Stimulated activated CD8-positive, alpha-beta memory T cell treated with anti-CD3 and anti-CD28 coated beads, Interleukin-12 subunit alpha, Interleukin-12 subunit beta, amount 100 ng/mL, for 1 hour (primary cell): ENCODE measurements around the gene ADAMTS13.

Experiments
- DNase-seq: peaks from one replicate; pipeline ENCODE4 v3.0.0-alpha.2; 2020; ENCODE audit warnings: low read depth

ADAMTS13 gene

GRCh38 chr9:133490865-133491655 lies 68.9 kb downstream of the ADAMTS13 start:
- DNase-seq, result no peak

GRCh38 chr9:133491656-133491925 lies 69.4 kb downstream of the ADAMTS13 start:
- DNase-seq, result no peak

- DNase-seq, result no peak
Observed at GRCh38 chr9:133492061-133493021, 70.2 kb downstream of the ADAMTS13 start.

DNA sequence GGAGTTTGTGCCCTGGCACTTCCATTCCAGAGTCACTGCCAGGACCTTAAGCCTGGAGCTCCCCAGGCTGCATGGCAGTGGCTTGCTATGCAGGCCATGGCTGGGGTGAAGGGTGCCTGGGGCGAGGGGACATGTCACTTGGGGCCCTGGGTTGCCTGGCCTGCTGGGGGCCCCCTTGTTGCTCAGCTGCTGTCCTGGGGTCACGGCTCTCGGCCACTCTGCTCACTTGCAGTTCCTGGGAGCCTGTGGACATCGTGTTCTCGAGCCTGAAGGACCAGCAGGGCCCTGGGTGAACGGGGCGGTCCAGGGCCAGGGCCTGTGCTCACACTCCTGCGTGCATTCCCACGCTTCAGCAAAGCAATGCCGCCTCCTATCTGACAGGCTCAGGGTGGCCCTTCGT lies 71.3 kb downstream of the ADAMTS13 start:
- DNase-seq, result no peak

DNA sequence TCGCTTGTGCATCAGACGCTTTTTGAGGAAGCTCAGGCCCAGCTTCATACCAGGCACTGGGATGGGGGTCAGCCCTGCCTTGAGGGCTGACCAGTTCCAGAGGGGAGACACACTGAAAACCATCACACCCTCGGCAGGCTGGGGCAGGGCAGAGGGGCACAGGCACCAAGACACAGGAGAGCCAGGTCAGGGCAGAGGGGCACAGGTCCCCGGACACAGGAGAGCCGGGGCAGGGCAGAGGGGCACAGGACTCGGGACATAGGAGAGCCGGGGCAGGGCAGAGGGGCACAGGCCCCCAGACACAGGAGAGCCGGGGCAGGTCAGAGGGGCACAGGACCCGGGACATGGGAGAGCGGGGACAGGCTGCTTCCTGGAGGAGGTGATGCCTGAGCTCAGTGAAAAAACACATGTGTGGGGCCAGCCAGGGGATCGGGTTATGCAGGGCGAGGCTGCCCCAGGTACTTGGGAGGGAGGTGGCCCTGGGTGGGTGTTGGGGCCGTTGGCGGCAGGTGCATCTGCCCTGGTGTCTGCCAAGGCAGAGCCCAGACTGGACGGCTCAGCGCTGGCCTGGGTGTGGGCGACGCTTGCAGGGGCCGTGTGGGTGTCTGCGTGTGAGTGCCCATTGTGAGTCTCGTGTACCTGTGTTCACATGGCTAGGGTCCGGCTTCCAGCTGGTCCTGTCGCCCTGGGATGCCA lies 71.8 kb downstream of the ADAMTS13 start:
- DNase-seq, result no peak

GRCh38 chr9:133494636-133495326 lies 72.6 kb downstream of the ADAMTS13 start:
- no peak for DNase-seq

DNA sequence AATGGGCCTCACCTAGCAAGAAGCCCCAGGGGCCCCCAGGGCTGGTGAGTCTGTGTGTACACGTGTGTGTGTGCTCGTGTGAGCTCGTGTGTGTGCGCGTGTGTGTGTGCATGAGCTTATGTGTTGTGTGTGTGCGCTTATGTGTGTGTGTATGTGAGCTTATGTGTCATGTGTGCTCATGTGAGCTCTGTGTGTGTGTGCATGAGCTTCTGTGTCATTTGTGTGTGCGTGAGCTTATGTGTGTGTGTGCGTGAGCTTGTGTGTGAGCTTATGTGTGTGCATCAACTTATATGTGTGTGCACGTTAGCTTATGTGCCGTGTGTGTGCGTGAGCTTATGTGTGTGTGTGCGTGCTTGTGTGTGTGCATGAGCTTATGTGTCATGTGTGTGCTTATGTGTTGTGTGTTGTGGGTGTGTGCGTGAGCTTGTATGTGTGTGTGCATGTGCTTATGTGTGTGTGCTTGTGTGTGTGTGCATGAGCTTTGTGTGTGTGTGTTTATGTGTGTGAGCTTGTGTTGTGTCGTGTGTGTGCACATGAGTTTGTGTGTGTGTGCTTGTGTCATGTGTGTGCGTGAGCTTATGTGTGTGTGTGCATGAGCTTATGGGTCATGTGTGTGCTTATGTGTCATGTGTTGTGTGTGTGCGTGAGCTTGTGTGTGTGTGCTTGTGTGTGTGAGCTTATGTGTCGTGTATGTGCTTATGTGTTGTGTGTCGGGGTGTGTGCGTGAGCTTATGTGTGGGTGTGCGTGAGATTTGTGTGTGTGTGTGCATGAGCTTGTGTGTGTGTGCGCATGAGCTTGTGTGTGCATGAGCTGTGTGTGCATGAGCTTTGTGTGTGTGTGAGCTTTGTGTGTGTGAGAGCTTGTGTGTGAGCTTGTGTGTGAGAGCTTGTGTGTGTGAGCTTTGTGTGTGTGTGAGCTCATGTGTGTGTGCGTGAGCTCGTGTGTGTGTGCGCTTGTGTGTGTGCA lies 73.4 kb downstream of the ADAMTS13 start:
- no peak for DNase-seq

DNA sequence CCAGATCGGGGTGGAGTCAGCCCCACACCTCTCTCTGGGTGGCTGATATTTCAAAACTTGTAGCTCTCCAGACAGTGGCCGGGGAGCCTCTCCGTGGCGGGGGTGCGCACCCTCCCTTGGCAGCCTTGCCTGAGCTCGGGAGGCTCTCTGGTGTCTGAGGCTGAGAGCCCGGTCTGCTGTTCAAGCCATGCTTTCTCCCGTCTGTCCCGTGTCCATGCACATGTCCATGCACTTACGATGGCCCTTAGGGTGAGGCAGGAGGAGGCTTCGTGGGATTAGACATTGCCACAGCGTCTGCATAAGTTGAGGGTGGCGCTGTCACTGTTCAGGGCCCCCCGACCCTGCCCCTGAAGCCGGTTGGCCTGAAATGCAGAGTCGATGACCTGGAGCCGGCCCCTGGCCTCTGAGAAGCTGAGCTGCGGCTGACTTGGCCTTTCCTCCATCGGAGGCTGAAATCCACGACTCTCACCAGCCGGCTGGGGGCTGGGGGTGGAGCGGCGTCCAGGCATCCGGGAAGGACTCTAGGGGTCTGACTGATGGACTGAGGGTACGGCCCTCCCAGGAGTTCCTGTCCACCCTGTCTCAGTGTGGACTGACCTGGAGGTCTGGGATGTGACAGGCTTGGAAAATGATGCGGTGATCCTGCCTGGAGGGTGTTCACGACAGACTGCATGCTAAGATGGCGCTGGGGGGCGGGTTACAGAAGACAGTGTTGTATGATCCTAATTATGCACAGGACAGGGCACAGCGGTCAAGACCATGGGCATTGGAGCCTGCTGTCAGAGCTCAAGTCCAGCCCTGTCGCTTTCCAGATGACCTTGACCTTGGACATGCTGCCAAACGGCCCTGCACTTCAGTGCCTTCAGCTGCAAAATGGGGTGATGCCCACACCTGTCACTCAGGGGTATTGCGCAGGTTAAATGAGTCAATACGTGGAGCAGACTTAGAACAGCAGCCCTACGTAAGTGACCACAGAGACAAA lies 75.0 kb downstream of the ADAMTS13 start:
- DNase-seq, result no peak

DNA sequence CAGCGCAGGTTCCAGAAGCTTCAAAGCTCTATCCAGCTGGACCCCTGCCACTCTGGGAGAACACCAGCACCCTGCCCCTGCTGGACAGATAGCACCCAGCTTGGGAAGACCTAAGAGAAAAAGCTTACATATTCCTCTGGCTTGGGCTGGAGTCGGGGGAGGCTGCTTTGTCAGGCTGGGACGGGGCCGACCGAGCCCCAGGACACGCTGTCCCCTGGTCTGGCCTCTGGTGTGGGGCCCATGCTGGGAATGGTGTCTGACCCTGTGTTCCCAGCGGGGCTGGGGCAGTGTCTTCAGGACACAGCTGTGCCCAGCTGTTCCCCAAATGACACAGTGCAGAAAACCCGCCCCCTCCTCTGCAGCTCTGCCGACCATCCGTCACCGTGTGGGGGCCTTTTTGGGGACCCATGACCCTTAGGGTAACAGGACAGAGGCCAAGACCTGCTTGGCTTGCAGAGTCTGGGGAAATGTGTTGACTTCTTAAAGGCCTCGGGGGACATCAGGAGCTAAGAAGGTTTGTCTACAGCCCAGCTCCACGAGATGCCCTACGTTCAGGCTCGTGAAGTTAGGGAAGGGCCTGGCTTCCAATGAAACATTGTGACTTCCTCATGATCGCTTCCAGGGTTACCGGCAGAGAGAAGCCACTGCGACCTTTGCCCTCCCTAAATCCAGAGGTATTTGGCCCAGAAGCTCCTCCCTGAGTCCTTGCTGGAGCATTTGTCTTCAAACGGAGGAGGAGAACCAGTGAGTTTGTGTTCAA lies 77.1 kb downstream of the ADAMTS13 start:
- DNase-seq, result no peak

DNA sequence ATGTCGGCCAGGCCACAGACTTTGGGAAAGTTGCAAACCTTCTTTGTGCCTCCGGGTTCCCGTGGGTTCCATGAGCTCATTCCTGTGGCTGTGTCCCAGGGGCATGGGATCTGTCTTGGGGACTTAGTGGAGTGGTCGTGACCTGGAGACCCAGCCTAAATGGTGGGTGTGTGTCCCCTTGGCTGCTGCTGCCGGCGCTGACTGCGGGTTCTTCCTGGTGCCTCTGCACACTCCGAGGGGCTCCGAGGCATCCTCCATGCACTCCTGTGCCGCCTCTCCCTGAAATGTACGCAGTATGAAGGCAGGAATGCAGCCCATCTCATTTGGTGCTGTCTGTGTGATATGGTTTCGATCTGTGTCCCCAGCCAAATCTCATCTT lies 77.7 kb downstream of the ADAMTS13 start:
- no peak for DNase-seq

DNA sequence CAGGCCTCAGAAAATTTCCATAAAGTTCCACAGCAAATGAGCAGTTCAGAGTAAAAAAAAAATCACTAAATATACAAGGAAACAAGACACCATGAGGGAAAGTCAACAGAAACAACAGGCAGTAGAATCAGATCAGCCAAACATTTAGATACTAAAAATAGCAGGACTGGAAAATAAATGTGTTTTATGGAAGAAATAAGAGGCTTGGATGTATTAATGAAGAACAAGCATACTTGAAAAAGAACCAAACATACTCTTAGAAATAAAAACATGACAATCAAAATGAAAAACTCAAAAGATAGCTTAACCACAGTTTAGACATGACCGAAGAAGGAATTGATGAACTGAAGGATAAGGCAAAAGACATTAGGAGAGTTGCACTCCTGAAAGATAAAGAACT lies 79.9 kb downstream of the ADAMTS13 start:
- DNase-seq, result no peak

DNA sequence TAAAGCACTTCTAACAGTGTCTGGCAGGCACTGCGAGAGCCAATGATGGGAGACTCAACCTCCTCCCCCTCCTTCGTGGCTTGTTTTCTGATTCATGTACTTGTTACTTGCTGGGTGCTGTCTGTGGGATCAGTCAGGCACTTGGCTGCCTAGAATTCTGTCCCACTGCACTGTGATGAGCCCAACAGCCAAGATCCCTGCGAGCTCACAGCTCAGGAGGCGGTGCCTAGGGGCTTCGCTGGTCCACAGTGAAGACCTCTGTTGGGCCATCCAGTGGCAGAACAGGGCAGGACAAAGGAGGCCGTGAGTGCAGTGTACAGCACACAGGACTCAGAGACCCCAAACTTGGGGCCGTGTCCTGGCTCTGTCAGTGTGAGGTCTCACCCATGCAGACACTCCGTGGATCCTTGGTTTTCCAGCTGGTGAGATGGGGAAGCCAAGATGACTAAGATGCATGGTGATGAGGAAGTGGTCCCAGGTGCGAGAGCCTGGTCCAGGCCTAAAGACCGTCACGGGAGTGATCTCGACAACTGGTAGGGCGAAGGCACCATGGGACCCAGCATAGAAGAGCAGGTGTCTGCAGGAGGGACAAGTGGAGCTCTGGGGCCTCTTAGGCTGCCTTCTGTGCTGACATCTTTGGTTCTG lies 83.1 kb downstream of the ADAMTS13 start:
- no peak for DNase-seq

DNA sequence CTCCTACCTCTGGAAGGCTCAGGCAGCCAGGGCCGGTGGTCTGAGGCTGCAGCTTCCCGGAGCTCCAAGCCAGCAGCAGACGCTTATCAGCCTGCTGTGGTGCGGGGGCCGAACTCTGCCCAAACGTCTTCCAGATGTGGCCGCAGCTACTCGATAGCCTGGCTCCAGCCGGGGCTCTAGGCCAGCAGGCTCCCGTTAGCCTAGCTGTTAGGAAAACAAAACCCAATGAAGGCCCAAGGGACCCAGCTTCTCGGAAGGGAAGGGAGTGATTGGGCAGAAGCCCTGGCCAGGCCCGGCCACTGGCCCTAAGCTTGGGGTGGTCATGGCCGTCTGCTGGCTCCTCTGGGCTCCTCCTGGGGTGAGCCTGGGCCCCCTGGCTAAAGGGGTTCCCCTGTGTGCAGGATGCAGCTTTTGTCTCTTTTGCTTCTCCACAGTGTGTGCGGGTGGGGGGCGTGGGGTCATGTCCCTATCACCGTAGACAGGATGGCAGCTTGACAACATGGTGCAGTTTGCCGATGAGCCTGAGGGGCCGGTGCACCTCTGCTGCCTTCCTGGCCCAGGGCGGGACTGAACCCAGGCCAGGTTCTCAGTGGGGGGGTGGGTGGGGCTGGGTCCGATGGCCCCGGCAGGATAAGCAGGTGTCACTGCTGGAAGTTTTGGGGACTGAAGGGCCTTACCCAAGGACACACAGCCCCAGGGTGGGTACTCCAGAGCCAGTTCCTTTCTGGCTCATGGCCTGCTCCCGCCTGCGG lies 83.9 kb downstream of the ADAMTS13 start:
- DNase-seq, result no peak

- no peak for DNase-seq
Observed at GRCh38 chr9:133506653-133507038, 84.5 kb downstream of the ADAMTS13 start.

GRCh38 chr9:133507246-133507965 lies 85.2 kb downstream of the ADAMTS13 start:
- no peak for DNase-seq

- DNase-seq, result no peak
Observed at GRCh38 chr9:133508046-133508445, 85.9 kb downstream of the ADAMTS13 start.
